ENCODE results near the gene B3GALNT1.

B3GALNT1 gene

DNA sequence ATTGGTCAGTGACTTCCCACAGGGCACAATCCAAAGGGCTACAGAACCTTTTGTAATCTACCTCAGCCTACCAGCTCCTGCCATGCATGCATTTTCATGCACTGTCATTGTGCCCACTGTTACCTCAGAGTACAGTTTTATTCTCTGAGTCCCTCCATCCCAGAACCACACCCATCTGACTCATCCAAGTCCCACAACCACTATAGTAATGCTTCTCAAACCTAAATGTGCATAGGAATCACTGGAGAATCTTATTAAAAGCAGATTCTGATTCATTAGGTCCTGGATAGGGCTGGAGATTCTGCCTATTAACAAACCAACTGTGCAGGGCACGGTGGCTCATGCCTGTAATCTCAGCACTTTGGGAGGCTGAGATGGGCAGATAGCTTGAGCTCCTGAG lies 3.7 kb upstream of the B3GALNT1 start:
- TF ChIP-seq TAF1 (IDR thresholded peaks at IDR 0.05; ENCODE audit: borderline replicate concordance, low read depth, low read length), result no peak
- no peak for TF ChIP-seq POLR2A (IDR thresholded peaks at IDR 0.05; ENCODE audit: low read depth, low read length)
- no peak for TF ChIP-seq POLR2AphosphoS5 (IDR thresholded peaks at IDR 0.05; ENCODE audit: low read depth, low read length)
- FAIRE-seq, result no peak
- DNase-seq (ENCODE audit: insufficient read length), result no peak

DNA sequence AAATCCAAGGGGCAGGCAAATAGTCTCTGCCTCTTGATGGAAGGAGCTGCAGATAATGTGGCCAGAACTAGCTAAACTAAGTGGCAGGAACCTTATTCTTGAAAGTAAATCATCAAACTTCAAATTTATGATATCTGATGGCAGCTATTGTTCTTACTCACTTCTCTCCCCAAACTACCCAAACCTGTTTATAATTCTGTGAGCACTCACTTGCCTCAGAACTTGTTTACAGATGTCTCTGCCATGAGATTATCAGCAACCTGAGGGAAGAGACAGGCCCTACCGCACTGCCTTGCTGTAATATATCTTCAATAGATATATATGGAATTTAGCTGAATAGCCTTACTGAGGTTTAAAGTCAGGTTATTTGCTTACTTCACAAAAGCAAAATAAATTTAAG lies 2.2 kb upstream of the B3GALNT1 start:
- DNase-seq (ENCODE audit: insufficient read length) (no peak), FAIRE-seq (no peak)
- TF ChIP-seq POLR2AphosphoS5 (IDR thresholded peaks at IDR 0.05; ENCODE audit: low read depth, low read length), result no peak
- TF ChIP-seq TAF1 (IDR thresholded peaks at IDR 0.05; ENCODE audit: borderline replicate concordance, low read depth, low read length), result no peak
- TF ChIP-seq POLR2A (IDR thresholded peaks at IDR 0.05; ENCODE audit: low read depth, low read length), result no peak

DNA sequence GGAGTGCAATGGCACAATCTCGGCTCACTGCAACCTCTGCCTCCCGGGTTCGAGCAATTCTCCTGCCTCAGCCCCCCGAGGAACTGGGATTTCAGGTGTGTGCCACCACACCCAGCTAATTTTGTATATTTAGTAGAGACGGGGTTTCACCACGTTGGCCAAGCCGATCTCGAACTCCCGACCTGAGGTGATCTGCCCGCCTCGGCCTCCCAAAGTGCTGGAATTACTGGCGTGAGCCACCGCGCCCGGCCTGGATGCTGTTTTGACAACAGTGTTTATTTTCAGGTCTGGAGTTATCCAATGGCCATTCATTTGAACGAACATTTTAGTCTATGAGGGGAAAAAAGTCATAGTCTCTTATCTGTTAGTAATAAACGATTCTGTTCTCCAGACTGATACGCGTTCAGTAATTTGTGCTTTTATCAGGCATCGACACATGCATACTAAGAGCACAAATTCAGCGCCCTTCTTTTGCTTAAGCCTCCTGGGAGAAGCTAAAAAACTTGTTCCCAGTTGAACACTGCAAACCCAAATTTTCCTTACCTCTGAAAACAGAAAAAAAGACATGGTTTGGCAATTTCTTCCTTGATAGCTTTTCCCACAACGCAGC lies 1.3 kb downstream of the B3GALNT1 start:
- TF ChIP-seq POLR2A (IDR thresholded peaks at IDR 0.05; ENCODE audit: low read depth, low read length), result no peak
- TF ChIP-seq TAF1 (IDR thresholded peaks at IDR 0.05; ENCODE audit: borderline replicate concordance, low read depth, low read length), result no peak
- no peak for TF ChIP-seq POLR2AphosphoS5 (IDR thresholded peaks at IDR 0.05; ENCODE audit: low read depth, low read length)
- FAIRE-seq, result no peak

DNA sequence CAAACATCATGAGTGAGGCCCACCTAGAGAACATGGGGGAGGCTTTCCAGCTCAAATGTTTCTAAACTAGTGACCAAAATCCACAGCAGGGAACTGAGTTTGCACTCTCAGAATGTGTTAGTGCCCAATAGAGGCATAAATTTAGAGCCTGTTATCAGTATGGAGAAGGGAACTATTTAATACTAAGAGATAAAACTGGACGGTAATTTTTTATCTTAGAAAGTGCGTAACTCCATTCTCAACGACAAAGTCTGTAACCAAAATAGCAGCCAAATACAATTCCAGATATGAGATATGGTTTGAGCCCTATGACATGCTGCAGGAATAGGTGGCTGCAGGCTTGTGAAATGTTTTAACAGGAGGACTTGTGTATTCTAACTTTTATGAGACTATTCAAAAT lies 3.5 kb downstream of the B3GALNT1 start:
- TF ChIP-seq POLR2A (IDR thresholded peaks at IDR 0.05; ENCODE audit: low read depth, low read length), result no peak
- TF ChIP-seq POLR2AphosphoS5 (IDR thresholded peaks at IDR 0.05; ENCODE audit: low read depth, low read length), result no peak
- TF ChIP-seq TAF1 (IDR thresholded peaks at IDR 0.05; ENCODE audit: borderline replicate concordance, low read depth, low read length), result no peak
- DNase-seq (ENCODE audit: insufficient read length), result no peak
- no peak for FAIRE-seq

More for the DNA sequence above, 1.3 kb downstream of the B3GALNT1 start:
- no peak for DNase-seq (ENCODE audit: insufficient read length)

DNA sequence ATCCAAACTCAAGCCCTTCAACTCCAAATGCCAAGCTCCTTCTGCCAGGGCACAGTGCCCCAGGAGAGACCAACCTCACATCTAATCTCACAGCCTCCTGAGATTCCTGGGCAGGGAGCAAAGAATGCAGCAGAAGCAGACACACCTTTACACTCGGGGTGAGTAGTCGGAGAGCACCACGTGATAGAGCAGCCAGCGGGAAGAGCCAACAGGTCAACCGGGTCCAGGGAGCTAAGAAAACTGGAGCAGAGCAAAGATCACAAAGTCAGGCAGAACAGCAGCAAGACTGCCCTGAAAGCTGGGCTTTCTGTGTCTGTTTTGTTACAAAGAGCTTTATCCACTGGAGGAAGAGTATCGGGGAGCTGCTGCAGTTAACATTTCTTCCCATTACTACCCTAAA lies 4.2 kb downstream of the B3GALNT1 start:
- no peak for DNase-seq (ENCODE audit: insufficient read length)
- FAIRE-seq, result no peak
- TF ChIP-seq TAF1 (IDR thresholded peaks at IDR 0.05; ENCODE audit: borderline replicate concordance, low read depth, low read length), result no peak
- no peak for TF ChIP-seq POLR2A (IDR thresholded peaks at IDR 0.05; ENCODE audit: low read depth, low read length)
- TF ChIP-seq POLR2AphosphoS5 (IDR thresholded peaks at IDR 0.05; ENCODE audit: low read depth, low read length), result no peak

DNA sequence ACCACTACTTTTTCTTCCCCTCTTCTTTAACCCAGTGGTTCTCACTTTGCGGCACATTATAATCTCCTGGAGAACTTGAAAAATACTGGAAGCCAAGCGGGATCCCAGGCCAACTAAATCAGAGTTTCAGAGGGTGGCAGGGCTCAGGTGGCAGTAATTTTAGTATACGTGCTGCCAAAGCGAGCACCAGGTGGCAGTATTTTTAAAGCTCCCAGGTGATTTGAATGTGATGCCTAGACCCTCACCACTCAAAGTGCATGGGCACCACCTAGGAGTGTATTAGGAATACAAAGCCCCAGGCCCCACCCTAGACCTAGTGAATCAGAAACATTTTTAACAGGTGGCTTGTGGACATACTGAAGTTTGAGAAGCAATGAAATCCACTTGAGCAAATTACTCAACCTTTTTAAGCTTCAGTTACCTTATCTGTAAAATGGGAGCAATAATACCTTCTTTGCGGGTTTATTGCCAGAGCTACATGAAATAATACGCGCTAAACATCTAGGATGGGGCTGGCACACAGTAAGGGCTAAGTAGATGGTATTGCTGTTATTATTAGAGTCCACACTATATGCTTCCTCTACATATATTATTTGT lies 8.3 kb downstream of the B3GALNT1 start:
- FAIRE-seq, result peak; percentile 70
- TF ChIP-seq POLR2AphosphoS5 (IDR thresholded peaks at IDR 0.05; ENCODE audit: low read depth, low read length), result no peak
- TF ChIP-seq TAF1 (IDR thresholded peaks at IDR 0.05; ENCODE audit: borderline replicate concordance, low read depth, low read length), result no peak
- no peak for TF ChIP-seq POLR2A (IDR thresholded peaks at IDR 0.05; ENCODE audit: low read depth, low read length)
- no peak for DNase-seq (ENCODE audit: insufficient read length)

DNA sequence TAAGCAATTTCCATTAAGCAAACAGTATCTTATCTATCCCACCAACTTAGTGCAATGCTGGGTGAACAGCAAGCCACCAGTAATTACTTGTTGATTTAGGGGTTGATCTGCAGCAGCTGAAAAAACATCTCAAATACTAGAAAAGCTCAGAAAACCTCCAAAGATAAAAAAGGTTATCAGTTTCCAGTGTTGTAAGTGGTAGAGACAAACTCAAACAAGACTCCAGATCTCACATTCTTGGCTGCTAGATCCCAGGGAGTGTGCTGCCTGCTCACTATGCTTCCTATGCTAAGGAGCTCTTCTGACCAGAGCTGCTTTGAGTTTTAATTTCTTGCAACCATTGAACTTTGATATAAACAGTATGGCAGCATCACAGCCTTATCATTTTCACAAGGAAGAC lies 11.3 kb downstream of the B3GALNT1 start:
- TF ChIP-seq POLR2AphosphoS5 (IDR thresholded peaks at IDR 0.05; ENCODE audit: low read depth, low read length), result no peak
- no peak for TF ChIP-seq POLR2A (IDR thresholded peaks at IDR 0.05; ENCODE audit: low read depth, low read length)
- no peak for TF ChIP-seq TAF1 (IDR thresholded peaks at IDR 0.05; ENCODE audit: borderline replicate concordance, low read depth, low read length)
- FAIRE-seq (no peak), DNase-seq (ENCODE audit: insufficient read length) (no peak)

DNA sequence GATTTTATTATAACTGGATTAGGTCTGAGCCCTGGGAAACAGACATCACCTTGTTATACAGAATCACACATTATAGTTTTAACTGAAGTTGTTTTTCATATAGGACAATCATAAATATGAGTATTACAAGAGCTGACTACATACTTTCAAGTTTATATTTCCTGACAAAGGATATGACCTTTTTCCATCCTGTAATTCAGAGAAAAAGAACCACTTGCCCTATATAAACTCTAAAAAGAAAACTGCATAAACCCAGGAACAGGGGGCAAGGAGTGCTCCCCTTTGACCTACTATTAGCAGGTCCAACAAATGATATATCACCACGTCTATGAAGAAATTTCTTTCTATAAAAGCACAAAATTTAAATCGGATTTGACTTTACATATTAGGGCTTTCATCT lies 20.9 kb downstream of the B3GALNT1 start:
- no peak for DNase-seq (ENCODE audit: insufficient read length)
- TF ChIP-seq POLR2A (IDR thresholded peaks at IDR 0.05; ENCODE audit: low read depth, low read length) (no peak), TAF1 (IDR thresholded peaks at IDR 0.05; ENCODE audit: borderline replicate concordance, low read depth, low read length) (no peak), POLR2AphosphoS5 (IDR thresholded peaks at IDR 0.05; ENCODE audit: low read depth, low read length) (no peak)
- no peak for FAIRE-seq

DNA sequence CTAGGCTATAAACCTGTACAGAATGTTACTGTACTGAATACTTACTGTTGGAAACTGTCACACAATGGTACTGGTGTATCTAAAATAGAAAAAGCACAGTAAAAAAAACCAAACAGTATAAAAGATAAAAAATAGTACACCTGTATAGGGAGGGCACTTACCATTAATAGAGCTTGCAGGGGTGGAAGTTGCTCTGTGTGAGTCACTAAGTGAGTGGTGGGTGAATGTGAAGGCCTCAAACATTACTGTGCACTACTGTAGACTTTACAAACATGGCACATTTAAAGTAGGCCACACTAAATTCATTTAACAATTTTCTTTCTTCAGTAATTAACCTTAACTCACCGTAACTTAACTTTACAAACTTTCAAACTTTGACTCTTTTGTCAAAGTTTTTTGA lies 22.0 kb downstream of the B3GALNT1 start:
- FAIRE-seq, result peak; percentile 67
- no peak for DNase-seq (ENCODE audit: insufficient read length)
- TF ChIP-seq POLR2A (IDR thresholded peaks at IDR 0.05; ENCODE audit: low read depth, low read length) (no peak), POLR2AphosphoS5 (IDR thresholded peaks at IDR 0.05; ENCODE audit: low read depth, low read length) (no peak), TAF1 (IDR thresholded peaks at IDR 0.05; ENCODE audit: borderline replicate concordance, low read depth, low read length) (no peak)

DNA sequence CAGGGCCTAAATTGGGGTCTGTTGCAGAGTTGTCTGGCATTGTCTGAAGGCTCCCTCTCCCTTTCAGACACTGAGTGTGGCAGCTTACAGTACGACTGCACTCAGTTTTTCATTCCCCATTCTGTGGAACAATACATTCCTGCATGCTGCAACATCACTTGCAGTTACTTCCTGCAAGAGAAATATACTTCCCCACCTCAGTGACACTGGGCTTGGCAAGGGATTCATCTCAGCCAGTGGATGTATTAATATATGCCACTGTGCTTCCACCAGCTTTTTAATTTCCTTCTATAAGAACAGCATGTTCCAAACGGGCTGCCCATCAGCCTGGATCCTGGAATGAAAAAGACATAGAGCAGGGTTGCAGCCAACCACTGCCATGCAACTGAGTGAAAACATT lies 23.1 kb downstream of the B3GALNT1 start:
- no peak for DNase-seq (ENCODE audit: insufficient read length)

DNA sequence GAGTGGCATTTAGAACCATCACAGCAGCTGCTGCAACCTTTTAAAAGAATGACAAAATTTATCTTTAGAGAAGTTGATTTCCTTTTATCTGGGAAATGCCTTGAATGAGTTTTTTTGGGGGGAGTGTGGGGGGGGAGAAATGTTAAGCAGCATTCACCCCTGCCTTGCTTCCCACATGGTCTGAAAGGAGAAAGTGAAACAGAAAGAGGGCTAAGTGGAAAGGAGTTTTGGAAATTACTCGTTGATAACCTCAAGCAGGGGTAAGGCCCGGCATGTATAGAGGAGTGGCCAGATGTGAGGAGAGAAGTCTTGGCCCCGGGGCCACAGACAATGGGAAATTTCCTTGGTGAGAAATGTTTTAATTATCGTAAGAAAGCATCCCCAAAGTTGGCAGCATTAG lies 23.5 kb downstream of the B3GALNT1 start:
- no peak for TF ChIP-seq POLR2AphosphoS5 (IDR thresholded peaks at IDR 0.05; ENCODE audit: low read depth, low read length)
- no peak for TF ChIP-seq TAF1 (IDR thresholded peaks at IDR 0.05; ENCODE audit: borderline replicate concordance, low read depth, low read length)
- no peak for TF ChIP-seq POLR2A (IDR thresholded peaks at IDR 0.05; ENCODE audit: low read depth, low read length)
- peak; percentile 80 for FAIRE-seq
- DNase-seq (ENCODE audit: insufficient read length), result no peak

More for the DNA sequence above, 23.1 kb downstream of the B3GALNT1 start:
- peak; percentile 70 for FAIRE-seq
- TF ChIP-seq POLR2A (IDR thresholded peaks at IDR 0.05; ENCODE audit: low read depth, low read length), result no peak
- no peak for TF ChIP-seq TAF1 (IDR thresholded peaks at IDR 0.05; ENCODE audit: borderline replicate concordance, low read depth, low read length)
- no peak for TF ChIP-seq POLR2AphosphoS5 (IDR thresholded peaks at IDR 0.05; ENCODE audit: low read depth, low read length)

DNA sequence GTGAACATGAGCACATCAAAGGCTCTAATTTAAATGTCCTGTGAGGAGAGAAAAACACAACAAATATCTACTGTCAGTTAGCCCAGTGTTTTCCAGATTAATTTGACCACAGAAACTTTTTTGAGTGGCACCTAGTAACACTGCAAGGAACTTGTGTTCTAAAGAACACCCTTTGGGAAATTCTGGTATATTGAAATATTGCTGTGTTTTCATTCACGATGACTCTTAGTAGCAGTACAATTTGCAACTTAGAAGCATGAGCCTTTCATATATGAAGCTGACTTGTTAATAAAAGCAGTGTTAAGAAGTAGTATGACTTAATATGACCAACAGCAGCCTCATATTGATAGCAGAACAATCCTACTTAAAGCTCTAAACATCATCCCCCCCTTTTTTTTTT lies 32.0 kb downstream of the B3GALNT1 start:
- no peak for FAIRE-seq
- no peak for TF ChIP-seq POLR2AphosphoS5 (IDR thresholded peaks at IDR 0.05; ENCODE audit: low read depth, low read length)
- no peak for TF ChIP-seq POLR2A (IDR thresholded peaks at IDR 0.05; ENCODE audit: low read depth, low read length)
- no peak for DNase-seq (ENCODE audit: insufficient read length)

Measured in GM12892 (cell line).